GDM1 (cell line): ENCODE data around the gene ESR2.
"Not testable (repeated sequence)": the region's sequence is repeated elsewhere in the genome, so short reads cannot be mapped to it uniquely, and the experiment has no call there.

Experiments used
- DNase-seq: peaks from one replicate; lab custom pipeline; 2025; lab: John Stamatoyannopoulos, UW

ESR2 gene

GRCh38 chr14:64126548-64126947 is 167.6 kb downstream of the ESR2 start:
- DNase-seq = no peak

- no peak for DNase-seq
Measured at GRCh38 chr14:64125270-64125669, 168.9 kb downstream of the ESR2 start.

DNA sequence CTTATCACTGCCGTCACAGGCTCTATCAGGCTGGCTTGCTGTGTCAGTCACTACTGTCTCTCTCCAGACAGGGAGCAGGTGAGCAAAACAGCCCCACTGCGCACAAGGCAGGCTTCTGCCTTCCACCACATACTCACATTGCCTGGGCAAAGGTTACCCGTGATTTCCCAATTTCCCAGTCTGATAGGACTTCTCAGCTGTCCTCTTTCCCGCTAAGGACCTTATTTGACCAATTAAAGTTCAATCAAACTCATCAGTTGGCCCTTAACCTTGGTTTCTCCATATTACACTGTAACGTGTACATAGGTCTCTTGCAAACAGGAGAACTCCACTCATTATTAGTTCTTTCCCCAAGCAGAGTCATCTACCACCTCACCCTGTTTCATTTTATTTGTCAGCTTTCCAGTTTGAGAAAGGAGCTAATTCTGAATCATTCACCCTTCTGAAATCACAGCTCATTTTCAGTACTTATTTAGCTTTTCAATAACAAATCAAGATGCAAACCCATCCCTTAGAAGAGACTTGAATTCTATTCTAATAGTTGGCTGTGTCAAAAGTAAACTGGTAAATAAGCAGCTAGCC is 170.8 kb downstream of the ESR2 start:
- DNase-seq = no peak

- DNase-seq = no peak
Measured at GRCh38 chr14:64119980-64120379, 174.2 kb downstream of the ESR2 start.

- DNase-seq = no peak
Measured at GRCh38 chr14:64119500-64119899, 174.7 kb downstream of the ESR2 start.

GRCh38 chr14:64118892-64119291 is 175.3 kb downstream of the ESR2 start:
- DNase-seq = no peak

DNA sequence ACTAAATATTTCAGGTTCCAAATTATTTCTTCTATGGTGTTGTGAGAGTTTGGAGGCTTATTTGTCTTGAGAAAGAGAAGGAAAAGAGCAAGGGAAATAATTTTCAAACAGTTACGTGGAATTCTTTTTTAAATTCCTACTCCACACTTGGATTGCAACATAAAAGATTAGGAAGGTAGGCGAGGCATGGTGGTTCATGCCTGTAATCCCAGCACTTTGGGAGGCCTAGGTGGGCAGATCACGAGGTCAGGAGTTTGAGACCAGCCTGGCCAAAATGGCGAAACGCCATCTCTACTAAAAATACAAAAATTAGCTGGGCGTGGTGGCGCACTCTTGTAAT is 175.8 kb downstream of the ESR2 start:
- DNase-seq = not testable (repeated sequence)

- DNase-seq = no peak
Measured at GRCh38 chr14:64117671-64118402, 176.3 kb downstream of the ESR2 start.

DNA sequence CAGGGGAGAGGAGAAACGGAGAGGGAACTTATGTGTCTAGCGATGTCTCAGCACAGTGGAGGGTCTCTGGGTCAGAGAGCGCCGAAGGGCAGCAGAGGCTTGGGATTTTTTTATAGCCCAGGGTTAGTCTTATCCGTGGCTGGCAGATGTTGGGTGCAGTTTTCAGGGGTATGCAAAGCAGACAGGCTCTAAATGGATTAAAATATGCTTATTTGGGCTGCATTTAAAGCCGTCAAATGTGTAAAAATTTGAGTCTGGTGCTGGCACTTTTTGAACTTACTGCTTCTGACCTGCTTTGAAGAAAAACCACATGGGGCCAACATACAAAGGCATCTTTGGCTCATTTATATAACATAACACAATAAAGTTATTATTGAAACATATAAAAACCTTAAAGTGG is 178.8 kb downstream of the ESR2 start:
- DNase-seq = no peak

- no peak for DNase-seq
Measured at GRCh38 chr14:64114796-64115195, 179.4 kb downstream of the ESR2 start.

DNA sequence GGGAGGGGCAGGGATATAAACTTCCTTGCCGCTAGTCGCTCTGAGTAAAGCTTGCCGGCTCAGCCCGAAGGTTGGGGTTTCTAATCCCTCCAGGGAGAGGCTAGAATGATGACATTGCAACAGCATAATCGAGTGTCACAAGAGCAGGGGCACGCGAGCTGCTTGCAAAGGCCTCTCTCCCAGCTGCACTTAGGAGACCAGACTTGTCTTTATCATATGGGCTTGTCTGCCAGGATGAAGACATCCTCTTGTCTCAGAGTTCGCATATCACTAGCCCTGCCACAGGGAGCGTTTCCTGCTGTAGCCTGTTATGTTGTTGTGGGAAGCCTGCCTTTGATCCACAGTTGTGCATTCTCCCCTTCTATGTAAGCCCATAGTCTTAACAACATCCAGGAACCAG is 180.0 kb downstream of the ESR2 start:
- DNase-seq = no peak

DNA sequence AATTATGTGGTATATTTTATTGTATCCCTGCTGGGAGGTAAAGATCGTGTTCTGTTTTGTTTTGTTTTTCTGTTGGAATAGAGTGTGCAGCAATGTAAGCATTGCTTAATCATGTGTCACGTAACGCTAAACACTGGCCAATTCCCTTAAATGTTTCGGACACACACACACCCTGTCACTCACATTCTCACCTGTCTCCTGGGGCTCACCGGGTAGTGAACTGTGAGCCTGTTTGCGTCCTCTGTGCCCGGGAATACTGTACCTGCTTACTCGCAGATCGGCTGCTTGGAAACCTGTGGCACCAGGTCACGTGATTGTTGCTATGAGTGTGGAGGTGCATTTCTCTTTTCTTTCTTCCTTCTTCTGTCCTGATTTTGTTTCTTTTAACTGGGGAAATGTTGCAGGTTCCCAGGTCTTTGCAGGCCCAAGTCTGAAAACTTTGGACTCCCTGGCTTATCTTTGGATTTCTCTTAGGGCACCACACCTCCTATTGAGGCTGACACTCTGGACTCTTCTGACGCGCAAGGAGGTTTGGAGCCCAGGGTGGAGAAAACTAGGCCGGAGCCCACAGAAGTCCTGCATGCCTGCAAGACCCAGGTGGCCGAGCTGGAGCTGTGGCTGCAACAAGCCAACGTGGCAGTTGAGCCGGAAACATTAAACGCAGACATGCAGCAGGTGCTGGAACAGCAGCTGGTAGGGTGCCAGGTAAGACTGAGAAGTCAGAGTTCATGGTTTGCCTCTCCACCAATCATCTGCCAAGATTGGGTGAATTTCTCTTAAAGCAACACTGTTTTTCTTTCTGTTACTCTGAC is 181.1 kb downstream of the ESR2 start:
- no peak for DNase-seq

DNA sequence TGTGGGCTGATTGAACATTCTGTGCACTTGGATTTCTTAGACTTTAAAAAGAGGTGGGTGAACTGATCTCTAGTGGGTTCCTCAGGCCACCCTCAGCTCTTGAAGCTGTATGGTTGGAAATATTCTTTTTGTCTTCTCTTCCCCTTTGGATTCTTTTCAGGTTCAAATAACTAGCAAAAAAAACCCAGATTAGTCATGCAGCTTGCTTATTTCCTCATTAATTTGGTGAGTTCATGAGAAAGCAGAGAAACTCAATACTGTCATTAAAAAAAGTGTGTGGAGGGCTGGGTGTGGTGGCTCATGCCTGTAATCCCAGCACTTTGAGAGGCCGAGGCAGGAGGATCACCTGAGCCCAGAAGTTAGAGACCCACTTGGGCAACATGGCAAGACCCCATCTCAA is 183.4 kb downstream of the ESR2 start:
- no peak for DNase-seq

DNA sequence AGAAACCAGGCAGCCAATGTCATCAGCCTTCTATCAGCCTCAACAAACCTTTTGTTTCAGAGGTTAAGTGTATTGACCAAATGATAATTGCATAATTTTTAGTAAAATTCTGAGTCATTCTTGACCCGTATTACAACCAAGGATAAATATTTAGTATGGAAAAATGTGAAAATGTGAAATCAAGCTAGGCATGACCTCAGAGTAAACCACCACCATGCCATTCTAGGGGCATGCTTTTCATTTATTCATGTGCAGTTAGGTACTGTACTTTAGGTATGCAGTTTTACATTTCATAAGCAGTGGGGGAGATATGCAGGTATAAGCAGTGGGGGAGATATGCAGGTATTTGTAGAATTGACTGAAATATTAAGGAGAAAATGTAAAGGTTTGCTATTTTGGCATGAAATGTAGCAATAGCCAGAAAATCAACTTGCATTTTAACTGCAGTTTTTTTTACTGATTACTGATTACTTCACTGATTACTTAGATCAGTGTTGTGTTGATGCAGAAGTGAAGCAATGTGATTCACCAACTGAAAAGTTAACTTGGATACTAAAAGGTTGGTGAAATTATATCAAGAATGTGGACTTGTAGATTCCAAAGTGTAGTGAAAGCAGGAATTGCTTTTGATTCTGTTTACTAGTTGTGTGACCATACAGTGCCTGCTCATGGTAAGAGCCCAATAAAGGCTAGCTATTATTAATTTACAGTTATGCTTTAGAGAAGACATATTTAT is 184.2 kb downstream of the ESR2 start:
- DNase-seq = no peak

- no peak for DNase-seq
Measured at GRCh38 chr14:64107438-64107837, 186.7 kb downstream of the ESR2 start.

DNA sequence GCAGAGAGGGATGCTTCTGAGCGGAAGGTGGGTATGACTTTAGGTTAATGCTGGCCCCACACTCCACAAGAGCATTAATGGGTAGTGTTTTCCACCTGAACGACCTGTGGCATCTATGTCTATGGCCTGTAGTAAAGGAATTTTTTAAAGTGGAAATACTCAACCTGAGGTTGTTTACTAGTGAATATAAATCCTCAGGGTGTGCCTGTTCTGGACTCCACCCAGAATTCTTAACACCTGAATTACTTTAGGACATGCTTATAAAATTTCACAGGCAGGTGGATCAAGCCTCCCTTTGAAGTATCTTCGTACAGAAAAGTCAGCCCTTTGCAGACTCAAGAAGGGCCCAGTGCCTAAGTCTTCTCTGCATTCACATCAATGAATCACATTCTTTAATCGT is 196.1 kb downstream of the ESR2 start:
- no peak for DNase-seq

DNA sequence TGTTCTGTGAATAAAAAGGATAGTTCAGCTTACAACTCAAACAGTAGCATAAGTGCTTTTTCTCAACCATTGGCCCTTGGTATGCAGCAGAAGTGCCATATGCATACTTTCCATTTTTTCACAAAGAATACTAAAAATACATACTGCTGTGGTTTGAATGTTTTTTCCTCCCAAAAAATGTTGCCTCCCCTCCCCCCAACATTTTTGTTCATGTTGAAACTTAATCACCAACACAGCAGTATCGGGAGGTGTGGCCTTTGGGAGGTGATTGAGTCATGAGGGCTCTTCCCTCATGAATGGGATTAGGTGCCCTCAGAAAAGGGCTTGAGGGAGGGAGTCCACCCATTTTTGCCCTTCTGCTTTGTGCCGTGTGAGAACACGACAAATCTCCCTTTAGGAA is 198.6 kb downstream of the ESR2 start:
- no peak for DNase-seq

- DNase-seq = no peak
Measured at GRCh38 chr14:64092940-64093339, 201.2 kb downstream of the ESR2 start.

GRCh38 chr14:64092338-64092737 is 201.8 kb downstream of the ESR2 start:
- no peak for DNase-seq

DNA sequence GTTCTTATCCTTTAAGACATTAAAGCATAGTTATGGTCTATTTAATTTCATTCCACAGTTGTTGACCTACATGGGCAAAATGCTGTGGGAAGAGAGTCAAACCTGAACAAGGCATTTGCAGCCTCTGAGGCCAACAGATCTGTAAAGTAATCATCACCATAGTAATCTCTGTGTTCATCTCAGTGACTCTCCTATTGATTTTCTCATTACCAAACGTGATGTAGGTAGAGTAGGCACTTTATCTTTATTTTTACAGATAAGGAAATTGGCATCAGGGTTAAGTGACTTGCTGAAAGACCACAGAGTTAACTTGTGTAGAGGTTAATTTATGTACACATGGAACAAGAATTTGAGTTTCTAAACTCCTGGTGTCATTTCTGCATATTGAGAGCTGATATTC is 203.0 kb downstream of the ESR2 start:
- no peak for DNase-seq

- no peak for DNase-seq
Measured at GRCh38 chr14:64089920-64090319, 204.3 kb downstream of the ESR2 start.

- DNase-seq = no peak
Measured at GRCh38 chr14:64088647-64088964, 205.6 kb downstream of the ESR2 start.

DNA sequence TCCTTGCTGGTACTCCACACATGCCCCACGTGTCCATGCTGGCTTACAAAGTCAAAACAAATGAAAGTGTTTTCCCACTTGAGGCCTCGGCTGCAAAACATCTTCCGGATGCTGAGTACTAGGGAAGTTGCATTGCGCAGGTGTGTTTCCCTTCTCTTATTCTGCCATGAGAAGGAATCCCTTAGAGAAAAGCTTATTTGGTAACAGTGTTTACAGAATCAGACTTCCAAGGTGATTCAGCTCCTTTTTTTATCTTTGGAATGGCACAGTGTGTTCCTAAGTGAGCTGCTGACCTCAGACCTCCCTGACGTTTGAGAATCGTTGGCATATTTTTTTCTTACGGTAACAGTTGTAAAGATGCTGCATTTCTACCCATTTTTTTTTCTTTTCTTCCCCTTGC is 211.3 kb downstream of the ESR2 start:
- no peak for DNase-seq
